Trophoblast cell (in vitro differentiated cells and primary cell): ENCODE results near the gene PPP2R2C.

Experiments used
- DNase-seq, 2 donors: peaks; one replicate each; pipeline ENCODE4 v3.0.0-alpha.2; 2016
- H2AFZ ChIP-seq: 2 replicates; pipeline ENCODE4 v1.6.1; 2013; ENCODE audit warnings: low read length, moderate library complexity, mild to moderate bottlenecking; ENCODE audit not compliant: insufficient read depth, poor library complexity
- H2AK5ac ChIP-seq: 2 replicates; pipeline ENCODE4 v1.6.1; 2013; ENCODE audit warnings: mild to moderate bottlenecking, low read length
- H2BK120ac ChIP-seq: 2 replicates; pipeline ENCODE4 v1.6.1; 2013; ENCODE audit warnings: low read length, mild to moderate bottlenecking, moderate library complexity; ENCODE audit not compliant: insufficient read depth, poor library complexity
- H2BK12ac ChIP-seq: 2 replicates; pipeline ENCODE4 v1.6.1; 2013; ENCODE audit warnings: mild to moderate bottlenecking, low read length, moderate library complexity
- H2BK5ac ChIP-seq: 2 replicates; pipeline ENCODE4 v1.6.1; 2013; ENCODE audit warnings: low read length, low read depth, moderate library complexity, mild to moderate bottlenecking; ENCODE audit not compliant: poor library complexity
- H3K14ac ChIP-seq: 2 replicates; pipeline ENCODE4 v1.6.1; 2013; ENCODE audit warnings: mild to moderate bottlenecking, low read length
- H3K18ac ChIP-seq: 2 replicates; pipeline ENCODE4 v1.6.1; 2013; ENCODE audit warnings: mild to moderate bottlenecking, low read length
- H3K23ac ChIP-seq: 2 replicates; pipeline ENCODE4 v1.6.1; 2013; ENCODE audit warnings: low read length
- H3K27ac ChIP-seq: 2 replicates; pipeline ENCODE4 v1.5.1; 2013; ENCODE audit warnings: low read depth, mild to moderate bottlenecking, inconsistent platforms, low read length, moderate library complexity
- H3K27me3 ChIP-seq: 2 replicates; pipeline ENCODE4 v1.6.1; 2013; ENCODE audit warnings: inconsistent platforms, mild to moderate bottlenecking, low read length, moderate library complexity; ENCODE audit not compliant: insufficient read depth
- H3K36me3 ChIP-seq, 2 experiments: 1 replicate in 1 of 2; 2 replicates in 1 of 2; pipeline ENCODE4 v1.6.1; 2013; ENCODE audit warnings: low read length in 2 of 2, mild to moderate bottlenecking in 2 of 2, moderate library complexity in 1 of 2; ENCODE audit not compliant: insufficient read depth in 2 of 2, control insufficient read depth in 1 of 2
- H3K4ac ChIP-seq: 2 replicates; pipeline ENCODE4 v1.6.1; 2013; ENCODE audit warnings: low read depth, mild to moderate bottlenecking, low read length, moderate library complexity
- H3K4me1 ChIP-seq, 2 experiments: 1 replicate in 1 of 2; 2 replicates in 1 of 2; pipeline ENCODE4 v1.6.1; 2013; ENCODE audit warnings: low read length in 2 of 2, mild to moderate bottlenecking in 2 of 2, moderate library complexity in 1 of 2; ENCODE audit not compliant: insufficient read depth in 2 of 2, control insufficient read depth in 1 of 2
- H3K4me2 ChIP-seq: 2 replicates; pipeline ENCODE4 v1.6.1; 2013; ENCODE audit warnings: inconsistent platforms, mild to moderate bottlenecking, low read length, moderate library complexity
- H3K4me3 ChIP-seq: 2 replicates; pipeline ENCODE4 v1.5.1; 2013; ENCODE audit warnings: mild to moderate bottlenecking, low read depth, low read length, inconsistent platforms
- H3K79me1 ChIP-seq: one replicate; pipeline ENCODE4 v1.6.1; 2013; ENCODE audit warnings: low read length
- H3K79me2 ChIP-seq: 2 replicates; pipeline ENCODE4 v1.6.1; 2013; ENCODE audit warnings: low read length, mild to moderate bottlenecking; ENCODE audit not compliant: control insufficient read depth, insufficient read depth, poor library complexity
- H3K9ac ChIP-seq: 2 replicates; pipeline ENCODE4 v1.6.1; 2013; ENCODE audit warnings: mild to moderate bottlenecking, low read length
- H3K9me3 ChIP-seq: 2 replicates; pipeline ENCODE4 v1.6.1; 2013; ENCODE audit warnings: low read depth, mild to moderate bottlenecking, control low read depth, inconsistent platforms, low read length; ENCODE audit not compliant: insufficient read depth
- H4K12ac ChIP-seq: 2 replicates; pipeline ENCODE4 v1.6.1; 2013; ENCODE audit warnings: low read depth, mild to moderate bottlenecking, low read length, moderate library complexity
- H4K8ac ChIP-seq: 2 replicates; pipeline ENCODE4 v1.6.1; 2013; ENCODE audit warnings: low read depth, mild to moderate bottlenecking, low read length, moderate library complexity
- H4K91ac ChIP-seq: one replicate; pipeline ENCODE4 v1.6.1; 2013; ENCODE audit warnings: low read depth, mild to moderate bottlenecking, low read length, moderate library complexity
- WGBS: extraction: QIAGEN DNeasy Blood & Tissue Kit; methylation state at CpG from one replicate; pipeline ENCODE4 v1.1.7; 2013; ENCODE audit warnings: missing lambda C conversion rate; ENCODE audit not compliant: insufficient read length, insufficient coverage; ENCODE audit errors: extremely low coverage; 5-methylcytosine and 5-hydroxymethylcytosine counted together

Gene PPP2R2C

DNA sequence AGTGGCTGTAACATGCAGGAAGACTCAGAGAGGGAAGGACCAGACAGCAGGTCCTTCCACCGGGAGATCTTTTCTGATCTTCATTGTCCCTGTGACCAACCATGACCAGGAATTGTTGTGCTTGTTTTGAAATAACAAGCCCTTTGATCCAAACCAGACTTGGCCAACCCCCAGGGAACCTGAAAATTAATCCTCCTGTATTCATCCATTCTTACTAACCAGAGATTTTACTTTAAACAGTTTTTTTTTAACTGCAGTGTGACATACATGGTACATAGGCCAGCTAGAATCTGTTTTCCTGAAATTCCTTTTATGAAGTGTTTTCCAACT, 198.8 kb downstream of the PPP2R2C start:
- Histone ChIP-seq H3K36me3 (peaks cover 14 to 22% of the 10 kb centered on the region in 2 experiments), H3K4me3 (no peak overlapping the region), H3K27me3 (no peaks in the 10 kb centered on the region), H4K91ac (no peak overlapping the region), H3K4me1 (peaks cover 29 to 40% of the 10 kb centered on the region in 2 experiments), H4K12ac (no peak overlapping the region), H2BK120ac (no peak overlapping the region), H4K8ac (no peak overlapping the region), H3K14ac (no peak overlapping the region), H3K18ac (no peak overlapping the region), H2BK5ac (no peak overlapping the region), H2AK5ac (no peak overlapping the region), H3K4ac (no peak overlapping the region), H3K27ac (peak overlapping the region; percentile 44), H3K79me2 (peaks cover 3% of the 10 kb centered on the region), H2AFZ (no peak overlapping the region), H3K9me3 (peaks cover 3% of the 10 kb centered on the region), H2BK12ac (no peak overlapping the region), H3K23ac (no peak overlapping the region), H3K4me2 (peak overlapping the region; percentile 20), H3K9ac (no peak overlapping the region), H3K79me1 (peaks cover 11% of the 10 kb centered on the region)
- WGBS, result no CpG with 5 or more reads among the region's 1 CpG
- no peak for DNase-seq

DNA sequence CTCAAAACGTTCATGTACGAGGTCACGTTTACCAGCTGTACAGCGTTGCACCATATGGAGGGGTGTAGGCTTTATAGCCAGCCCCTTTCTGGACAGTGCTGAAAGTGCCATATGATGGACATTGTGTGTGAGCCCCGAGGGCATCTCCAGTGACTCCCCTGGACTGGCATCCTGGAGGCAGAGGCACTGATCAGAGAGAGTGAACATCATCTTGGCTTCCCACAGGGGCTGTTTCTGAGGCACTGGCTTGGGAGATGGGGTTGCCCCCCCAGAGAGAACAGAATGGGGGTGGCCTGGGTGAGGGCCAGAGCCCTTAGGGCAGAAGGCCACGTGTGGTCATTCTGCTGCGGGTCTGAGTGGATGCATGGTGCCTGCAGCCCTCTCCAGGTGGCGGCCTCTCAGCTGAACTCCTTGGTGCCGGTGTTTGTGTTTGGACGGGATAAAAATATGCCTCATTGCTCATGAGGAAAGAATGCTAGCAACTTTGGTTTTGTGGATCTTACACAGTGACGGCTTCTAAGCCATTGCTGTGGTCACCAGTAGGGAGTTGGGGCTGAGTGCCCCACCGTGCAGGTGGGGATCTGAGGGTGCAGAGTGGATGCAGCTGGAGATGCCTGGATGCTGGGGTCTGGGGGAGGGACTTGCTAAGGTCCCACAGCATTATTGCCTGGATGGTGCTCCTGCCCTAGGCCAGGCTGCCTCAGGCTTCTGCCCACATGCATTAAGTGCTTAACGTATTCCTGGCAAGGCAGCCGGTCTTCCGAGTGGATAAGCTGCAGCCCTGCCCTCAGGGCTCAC, 199.4 kb downstream of the PPP2R2C start:
- no peak overlapping the region for H2BK5ac ChIP-seq
- H3K14ac ChIP-seq, result peak overlapping the region; percentile 6
- no peak overlapping the region for H4K8ac ChIP-seq
- peak overlapping the region; percentile 41 for H3K18ac ChIP-seq
- H2AK5ac ChIP-seq, result no peak overlapping the region
- H3K4me3 ChIP-seq, result no peak overlapping the region
- H3K4me1 ChIP-seq, result peaks cover 29 to 40% of the 10 kb centered on the region in 2 experiments
- no peaks in the 10 kb centered on the region for H3K27me3 ChIP-seq
- no peak overlapping the region for H3K4ac ChIP-seq
- H3K27ac ChIP-seq, result peak overlapping the region; percentile 44
- peak; percentile 98 to 99 for DNase-seq
- no peak overlapping the region for H3K9ac ChIP-seq
- H3K9me3 ChIP-seq, result peaks cover 3% of the 10 kb centered on the region
- no peak overlapping the region for H2BK12ac ChIP-seq
- H3K23ac ChIP-seq, result no peak overlapping the region
- peaks cover 3% of the 10 kb centered on the region for H3K79me2 ChIP-seq
- H2BK120ac ChIP-seq, result no peak overlapping the region
- H4K12ac ChIP-seq, result no peak overlapping the region
- H3K36me3 ChIP-seq, result peaks cover 8 to 16% of the 10 kb centered on the region in 2 experiments
- H2AFZ ChIP-seq, result no peak overlapping the region
- H3K4me2 ChIP-seq, result peak overlapping the region; percentile 20
- H4K91ac ChIP-seq, result peak overlapping the region; percentile 15
- H3K79me1 ChIP-seq, result peaks cover 12% of the 10 kb centered on the region
- WGBS, result no CpG with 5 or more reads among the region's 15 CpGs

DNA sequence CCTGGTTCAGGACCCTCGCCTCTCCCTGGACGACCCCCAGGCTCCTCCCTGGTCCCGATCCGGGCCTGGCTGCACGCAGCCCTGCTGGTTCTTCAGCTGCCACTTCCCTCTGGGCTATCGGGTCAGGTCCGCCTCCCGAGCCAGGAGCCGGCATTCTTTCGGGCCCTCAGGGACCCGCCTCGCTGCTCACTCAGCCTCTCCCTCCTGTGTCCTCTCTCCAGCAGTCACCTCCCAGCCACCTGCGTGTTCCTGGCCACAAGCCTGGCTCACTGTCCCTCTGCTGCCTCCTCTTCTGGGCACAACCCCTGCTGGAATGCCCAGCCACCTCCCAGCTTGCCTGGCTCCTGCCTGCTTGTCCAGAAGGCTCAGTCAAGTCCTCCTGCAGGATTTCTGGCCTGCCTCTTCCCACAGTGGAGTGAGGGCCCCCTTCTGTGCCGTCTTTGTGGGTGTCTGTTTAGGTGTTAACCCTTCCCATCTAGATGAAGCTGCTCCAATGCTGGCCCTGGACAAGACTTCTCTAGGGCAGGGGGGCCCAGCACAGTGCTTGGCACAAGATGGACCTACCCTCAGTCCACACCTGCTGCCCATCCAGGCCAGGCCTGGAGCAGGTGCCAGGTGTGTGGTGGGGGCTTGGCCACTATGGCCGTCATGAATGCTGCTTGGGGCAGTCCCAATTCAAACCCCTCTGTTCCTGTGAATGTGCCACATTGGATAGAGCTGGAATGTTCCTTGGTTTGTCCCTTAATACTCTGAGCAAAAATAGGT, 200.5 kb downstream of the PPP2R2C start:
- Histone ChIP-seq H2AK5ac (peak overlapping the region; percentile 14), H3K27ac (no peak overlapping the region), H2AFZ (no peak overlapping the region), H3K18ac (peak overlapping the region; percentile 8), H3K9ac (no peak overlapping the region), H3K4me3 (no peak overlapping the region), H2BK12ac (no peak overlapping the region), H3K9me3 (peaks cover 1% of the 10 kb centered on the region), H3K4me2 (no peak overlapping the region), H4K12ac (no peak overlapping the region), H3K36me3 (peaks cover 0 to 5% of the 10 kb centered on the region in 2 experiments), H3K79me2 (peaks cover 3% of the 10 kb centered on the region), H4K91ac (peak overlapping the region; percentile 29), H4K8ac (peak overlapping the region; percentile 32), H3K79me1 (peaks cover 12% of the 10 kb centered on the region), H2BK5ac (no peak overlapping the region), H2BK120ac (peak overlapping the region; percentile 7), H3K4ac (no peak overlapping the region), H3K14ac (no peak overlapping the region), H3K4me1 (peaks cover 29 to 40% of the 10 kb centered on the region in 2 experiments), H3K27me3 (no peaks in the 10 kb centered on the region), H3K23ac (no peak overlapping the region)
- peak; percentile 88 to 90 for DNase-seq
- WGBS, result no CpG with 5 or more reads among the region's 15 CpGs

DNA sequence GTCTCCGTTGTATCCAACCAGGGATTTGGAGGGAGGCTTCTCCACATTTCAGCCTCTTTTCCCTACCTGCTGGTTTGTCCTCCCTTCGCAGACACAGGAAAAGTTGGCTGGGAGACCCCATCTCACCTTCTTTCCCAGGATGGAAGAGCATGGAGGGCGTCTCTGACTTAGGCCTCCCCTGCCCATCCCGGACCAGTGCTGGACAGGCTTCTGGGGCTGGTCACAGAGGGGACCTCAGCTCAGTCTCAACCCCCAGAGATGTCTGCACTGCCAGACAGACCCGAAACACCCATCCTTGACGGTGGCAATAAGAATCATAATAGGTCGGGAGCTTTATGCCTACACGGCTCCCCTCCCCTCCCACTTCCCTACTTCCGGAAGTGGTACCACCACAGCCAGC, 201.2 kb downstream of the PPP2R2C start:
- H2BK5ac ChIP-seq, result no peak overlapping the region
- peaks cover 29 to 40% of the 10 kb centered on the region in 2 experiments for H3K4me1 ChIP-seq
- H3K4me3 ChIP-seq, result no peak overlapping the region
- H3K79me1 ChIP-seq, result peaks cover 12% of the 10 kb centered on the region
- H4K91ac ChIP-seq, result no peak overlapping the region
- H2BK12ac ChIP-seq, result no peak overlapping the region
- no peak overlapping the region for H3K9ac ChIP-seq
- H4K8ac ChIP-seq, result no peak overlapping the region
- H2BK120ac ChIP-seq, result no peak overlapping the region
- no CpG with 5 or more reads among the region's 9 CpGs for WGBS
- no peak overlapping the region for H3K27ac ChIP-seq
- H2AFZ ChIP-seq, result no peak overlapping the region
- peak overlapping the region; percentile 91 for H3K4me2 ChIP-seq
- no peak overlapping the region for H3K18ac ChIP-seq
- peaks cover 1% of the 10 kb centered on the region for H3K9me3 ChIP-seq
- peak in 1 of 2 donors; percentile 18 for DNase-seq
- peaks cover 3% of the 10 kb centered on the region for H3K79me2 ChIP-seq
- H3K14ac ChIP-seq, result no peak overlapping the region
- H3K23ac ChIP-seq, result no peak overlapping the region
- H4K12ac ChIP-seq, result no peak overlapping the region
- H3K4ac ChIP-seq, result peak overlapping the region; percentile 7
- no peak overlapping the region for H2AK5ac ChIP-seq
- peaks cover 0 to 4% of the 10 kb centered on the region in 2 experiments for H3K36me3 ChIP-seq
- H3K27me3 ChIP-seq, result no peaks in the 10 kb centered on the region
